Hematopoietic multipotent progenitor cell treated with erythropoietin and hydrocortisone succinate and interleukin-3 and kit ligand, for 15 days (in vitro differentiated cells): Measurements from ENCODE around the gene CSAD.

Experiments used
- DNase-seq: peaks from one replicate; pipeline ENCODE4 v3.0.0-alpha.2; 2015; ENCODE audit warnings: low spot score

Gene CSAD, protein sequence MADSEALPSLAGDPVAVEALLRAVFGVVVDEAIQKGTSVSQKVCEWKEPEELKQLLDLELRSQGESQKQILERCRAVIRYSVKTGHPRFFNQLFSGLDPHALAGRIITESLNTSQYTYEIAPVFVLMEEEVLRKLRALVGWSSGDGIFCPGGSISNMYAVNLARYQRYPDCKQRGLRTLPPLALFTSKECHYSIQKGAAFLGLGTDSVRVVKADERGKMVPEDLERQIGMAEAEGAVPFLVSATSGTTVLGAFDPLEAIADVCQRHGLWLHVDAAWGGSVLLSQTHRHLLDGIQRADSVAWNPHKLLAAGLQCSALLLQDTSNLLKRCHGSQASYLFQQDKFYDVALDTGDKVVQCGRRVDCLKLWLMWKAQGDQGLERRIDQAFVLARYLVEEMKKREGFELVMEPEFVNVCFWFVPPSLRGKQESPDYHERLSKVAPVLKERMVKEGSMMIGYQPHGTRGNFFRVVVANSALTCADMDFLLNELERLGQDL

DNA sequence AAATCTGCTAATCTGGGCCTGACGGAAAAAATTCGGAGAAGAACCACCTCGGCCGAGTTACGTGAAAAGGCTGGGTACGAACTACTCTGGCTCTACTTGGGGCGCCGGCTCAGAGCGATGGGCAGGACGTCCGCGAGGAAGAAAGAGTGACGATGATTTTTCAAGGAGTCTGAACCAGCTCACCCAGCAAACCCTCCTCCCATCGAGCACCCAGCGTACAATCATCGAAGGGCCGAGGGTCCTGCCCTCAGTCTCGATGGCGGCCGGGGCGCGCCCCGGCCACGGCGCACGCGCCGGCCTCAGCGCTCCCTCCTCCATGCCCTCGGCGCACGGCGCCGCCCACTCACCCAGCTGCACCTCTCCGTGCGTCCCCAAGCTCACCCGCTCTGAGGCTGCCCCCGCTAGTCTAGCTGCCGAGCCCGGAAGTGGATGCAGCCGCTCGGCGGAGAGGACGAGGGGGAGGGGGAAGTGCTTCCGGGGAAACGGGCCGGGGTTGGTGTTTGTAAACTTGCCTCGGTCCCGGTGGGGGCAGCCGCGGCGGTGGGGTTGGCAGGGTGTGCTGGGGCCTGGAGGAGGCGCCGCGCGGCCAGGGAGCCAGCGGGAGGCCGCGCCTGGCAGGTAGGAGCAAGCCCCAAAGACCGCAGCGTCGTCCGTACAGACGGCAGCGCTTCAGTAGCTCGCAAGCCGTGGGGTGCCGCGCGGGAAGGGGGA, at the start of gene CSAD, which contains the start of gene ZNF740:
Gene CSAD, minus strand, starts transcription at position 706 of the 711 bp plus-strand sequence. CDS start 7,455 bp downstream, outside the sequence.
Gene ZNF740, plus strand, starts transcription at position 503 of the 711 bp plus-strand sequence. CDS start 1,262 bp downstream, outside the sequence.
- DNase-seq: peak; percentile 89

DNA sequence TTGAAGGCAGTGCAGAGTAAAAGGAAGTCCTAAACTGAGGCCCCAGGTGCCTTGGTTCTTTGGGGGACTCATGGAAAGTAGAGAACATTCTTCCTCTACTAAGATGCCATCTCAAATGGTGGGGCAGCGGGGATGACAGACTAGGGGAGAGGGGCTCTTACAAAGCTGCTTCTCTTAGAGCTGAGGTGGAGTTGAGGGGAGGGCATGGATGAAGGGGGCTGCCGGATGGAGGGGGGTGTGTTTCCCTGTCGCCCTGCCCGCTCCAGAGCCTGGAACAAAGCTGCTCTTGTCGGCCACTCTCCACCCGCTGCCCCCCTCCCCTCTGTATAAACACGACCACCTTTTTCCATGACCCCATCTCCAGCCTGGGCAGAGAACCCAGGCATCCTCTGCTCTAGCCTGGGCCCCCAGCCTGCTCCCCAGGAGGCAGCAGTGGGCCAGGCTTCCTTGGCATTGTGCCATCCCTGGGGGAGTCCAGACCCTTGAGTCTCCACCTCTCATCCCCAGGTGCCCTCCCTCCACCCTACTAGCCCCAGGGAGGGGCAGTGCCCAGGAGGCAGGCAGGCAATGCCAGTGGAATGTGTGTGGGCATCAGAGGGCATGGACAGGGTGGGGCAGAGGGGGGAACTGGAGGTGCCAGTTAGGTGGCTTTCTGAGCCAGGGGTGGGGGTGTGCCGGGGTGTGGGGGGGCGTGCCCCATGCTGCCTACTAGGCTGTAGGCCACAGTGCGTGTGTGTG, 49.6 kb upstream of the CSAD start:
- no peak for DNase-seq

DNA sequence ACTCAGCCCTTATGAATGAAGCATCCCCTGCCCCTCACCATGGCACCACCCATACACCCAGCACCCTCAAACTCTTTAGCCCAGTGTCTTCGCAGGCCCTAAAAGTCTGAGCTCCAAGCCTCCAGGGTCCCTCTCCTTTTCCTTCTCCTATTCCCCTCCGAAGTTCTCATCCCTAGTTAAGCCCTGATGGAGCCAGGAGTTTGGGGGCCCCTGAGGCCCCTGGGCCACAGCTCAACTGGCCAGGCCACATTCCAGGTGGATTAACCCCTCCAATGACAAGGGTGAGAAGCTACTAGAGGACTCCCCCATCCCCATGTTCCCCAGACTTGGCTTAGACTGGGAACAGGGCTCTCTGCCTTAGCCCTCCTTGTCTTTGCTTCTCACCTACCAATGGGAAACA, 48.7 kb upstream of the CSAD start:
- no peak for DNase-seq

DNA sequence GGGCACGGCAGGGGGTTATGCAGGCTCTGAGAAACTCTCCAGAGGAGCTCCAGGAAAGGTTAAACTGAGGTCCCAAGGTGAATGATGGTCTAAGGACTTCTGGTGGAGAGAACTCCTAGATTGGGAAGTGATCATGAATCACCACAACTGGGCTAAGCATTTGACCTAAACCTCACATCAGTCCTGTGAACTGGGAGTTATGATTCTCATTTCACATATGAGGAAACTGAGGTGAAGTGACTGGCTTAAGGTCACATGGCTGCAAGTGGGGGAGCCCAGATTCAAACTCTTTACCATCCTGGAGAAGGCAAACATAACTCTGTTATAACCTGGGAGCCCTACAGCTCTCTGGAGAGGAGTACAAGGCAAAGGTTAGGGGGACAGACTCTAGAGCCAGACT, 47.1 kb upstream of the CSAD start:
- DNase-seq: no peak

DNA sequence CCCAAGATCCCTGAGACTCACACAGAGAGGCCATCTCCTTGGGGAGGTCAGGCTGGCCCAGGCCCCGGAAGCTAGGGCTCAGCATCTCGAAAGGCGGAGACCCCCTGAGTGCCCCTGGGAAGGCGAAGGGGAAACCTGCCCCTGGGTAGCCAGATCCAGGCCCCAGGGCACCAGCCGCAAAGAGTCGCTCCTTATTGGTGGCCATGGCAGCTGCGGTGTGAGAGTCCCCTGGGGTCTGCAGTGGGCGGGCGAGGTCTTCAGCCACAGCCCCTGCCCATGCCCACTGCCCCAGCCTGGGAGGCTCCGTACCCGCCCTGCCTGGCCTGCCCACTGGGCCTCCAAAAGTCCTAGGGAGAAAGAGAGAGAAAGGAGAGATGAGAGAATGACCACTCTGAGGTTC, 46.6 kb upstream of the CSAD start:
- no peak for DNase-seq

DNA sequence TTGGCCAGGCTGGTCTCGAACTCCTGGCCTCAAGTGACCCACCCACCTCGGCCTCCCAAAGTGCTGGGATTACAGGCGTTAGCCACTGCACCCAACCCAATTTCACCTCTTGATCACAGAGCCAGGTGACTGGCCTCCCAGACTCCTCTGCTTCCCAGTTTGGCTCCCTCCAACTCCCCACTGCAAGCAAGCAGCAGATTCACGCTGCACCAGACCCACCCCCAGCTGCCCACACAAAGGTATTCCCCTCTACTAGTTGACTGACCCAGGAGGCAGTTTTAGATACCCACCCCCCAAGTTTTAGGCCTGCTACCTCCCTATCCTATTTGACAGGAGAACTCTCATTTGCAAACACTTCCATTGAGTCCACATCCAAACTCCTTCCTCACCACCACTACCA, 46.1 kb upstream of the CSAD start:
- DNase-seq: no peak

DNA sequence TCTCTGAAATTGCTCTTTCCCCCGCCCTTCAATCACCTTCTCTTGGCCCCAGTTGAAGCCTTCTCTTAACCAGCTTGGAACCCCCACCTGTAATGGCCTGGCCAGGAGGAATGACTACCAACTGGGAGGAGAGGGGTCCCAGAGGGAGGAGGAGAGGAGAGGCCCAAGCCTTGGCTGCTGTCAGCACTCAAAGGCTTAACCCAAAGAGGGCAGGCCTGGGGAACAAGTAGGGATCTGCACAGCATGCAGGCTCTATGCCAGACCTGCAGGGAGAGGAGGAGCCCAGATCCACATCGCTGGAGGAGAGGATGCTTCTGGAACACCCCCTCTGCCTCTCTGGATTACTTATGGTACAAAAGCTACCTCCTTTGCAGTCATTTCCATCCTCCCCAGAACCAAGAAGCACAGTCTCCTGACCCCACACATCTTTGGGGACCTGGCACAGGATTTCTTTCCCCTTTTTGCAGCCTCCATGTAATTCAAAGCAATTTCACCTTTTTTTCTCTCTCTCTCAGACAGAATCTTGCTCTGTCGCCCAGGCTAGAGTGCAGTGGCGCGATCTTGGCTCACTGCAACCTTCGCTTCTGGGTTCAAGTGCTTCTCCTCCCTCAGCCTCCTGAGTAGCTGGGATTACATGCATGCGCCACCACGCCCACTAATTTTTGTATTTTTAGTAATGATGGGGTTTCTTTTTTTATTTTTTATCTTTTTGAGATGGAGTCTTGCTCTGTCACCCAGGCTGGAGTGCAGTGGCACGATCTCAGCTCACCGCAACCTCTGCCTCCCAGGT, 45.1 kb upstream of the CSAD start:
- no peak for DNase-seq

DNA sequence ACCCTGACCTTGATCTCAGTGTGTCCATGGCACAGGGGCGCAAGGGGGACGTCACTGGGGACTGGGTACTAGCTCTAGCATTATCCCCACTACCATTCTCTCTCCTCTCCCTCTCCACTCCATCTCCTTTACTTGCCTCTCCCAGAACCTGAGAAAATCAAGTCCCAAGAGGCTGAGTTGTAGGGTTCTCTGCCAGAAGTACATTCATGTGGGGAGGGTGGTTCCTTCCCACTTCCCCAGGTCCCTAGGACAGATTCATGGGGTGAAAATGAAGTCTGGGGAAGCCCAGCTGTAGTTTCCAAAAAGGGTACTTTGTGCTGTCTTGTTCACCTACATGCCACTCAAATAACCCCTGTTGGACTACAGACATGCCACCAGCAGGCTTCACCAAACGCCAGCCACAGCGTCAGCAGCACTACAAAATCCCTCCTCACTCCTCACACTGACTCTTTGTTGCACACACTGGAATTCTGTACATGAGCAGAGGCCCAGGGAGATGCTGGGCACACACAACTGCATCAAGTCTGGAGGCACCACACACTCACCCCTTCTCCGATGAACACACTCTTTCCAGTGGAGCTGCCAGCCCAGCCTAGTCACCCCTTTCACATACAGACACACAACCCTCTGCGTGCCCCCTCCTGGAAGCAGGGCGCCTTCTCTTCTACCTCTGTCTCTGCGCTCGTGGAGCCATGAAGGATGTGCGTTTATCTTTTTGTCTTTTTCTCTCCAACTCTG, 44.3 kb upstream of the CSAD start:
- no peak for DNase-seq

DNA sequence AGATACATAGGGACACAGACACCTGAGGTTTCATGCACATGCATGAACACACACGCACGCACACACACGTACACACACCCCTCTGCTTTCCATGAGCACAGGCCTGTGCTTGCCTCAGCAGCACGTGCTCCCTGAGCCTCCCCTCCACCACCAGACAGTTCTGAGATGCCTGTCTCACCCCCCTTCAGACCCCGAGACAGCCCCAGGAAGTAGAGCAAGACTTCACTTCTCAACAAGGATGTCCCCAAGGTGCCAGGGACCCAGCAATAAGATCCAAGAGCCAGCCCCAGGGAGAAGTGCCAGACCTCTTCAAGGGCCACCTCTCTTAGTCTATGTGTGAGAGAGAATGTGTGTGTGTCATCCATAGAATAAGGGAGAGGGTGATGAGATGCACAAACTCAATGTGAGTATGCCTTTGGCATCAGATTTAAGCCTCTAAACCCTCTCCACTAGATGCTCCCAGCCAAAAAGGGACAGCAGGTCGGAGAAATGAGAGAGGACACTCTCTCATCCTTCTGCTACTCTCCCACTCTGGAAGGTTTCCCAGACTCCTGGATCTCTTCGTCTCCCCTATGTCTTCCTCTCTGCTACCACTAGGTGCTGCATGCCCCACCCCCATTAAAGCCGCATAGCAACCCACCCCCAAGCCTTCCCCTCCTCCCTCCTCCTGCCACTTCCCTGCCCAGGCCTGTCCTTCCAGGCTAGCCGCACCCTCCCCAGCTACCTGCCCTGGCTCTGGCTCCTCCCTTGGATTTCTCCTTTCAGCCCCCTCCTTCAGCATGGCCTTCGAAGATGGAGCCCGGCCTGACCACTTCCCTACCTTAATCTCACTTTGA, 43.6 kb upstream of the CSAD start:
- no peak for DNase-seq

DNA sequence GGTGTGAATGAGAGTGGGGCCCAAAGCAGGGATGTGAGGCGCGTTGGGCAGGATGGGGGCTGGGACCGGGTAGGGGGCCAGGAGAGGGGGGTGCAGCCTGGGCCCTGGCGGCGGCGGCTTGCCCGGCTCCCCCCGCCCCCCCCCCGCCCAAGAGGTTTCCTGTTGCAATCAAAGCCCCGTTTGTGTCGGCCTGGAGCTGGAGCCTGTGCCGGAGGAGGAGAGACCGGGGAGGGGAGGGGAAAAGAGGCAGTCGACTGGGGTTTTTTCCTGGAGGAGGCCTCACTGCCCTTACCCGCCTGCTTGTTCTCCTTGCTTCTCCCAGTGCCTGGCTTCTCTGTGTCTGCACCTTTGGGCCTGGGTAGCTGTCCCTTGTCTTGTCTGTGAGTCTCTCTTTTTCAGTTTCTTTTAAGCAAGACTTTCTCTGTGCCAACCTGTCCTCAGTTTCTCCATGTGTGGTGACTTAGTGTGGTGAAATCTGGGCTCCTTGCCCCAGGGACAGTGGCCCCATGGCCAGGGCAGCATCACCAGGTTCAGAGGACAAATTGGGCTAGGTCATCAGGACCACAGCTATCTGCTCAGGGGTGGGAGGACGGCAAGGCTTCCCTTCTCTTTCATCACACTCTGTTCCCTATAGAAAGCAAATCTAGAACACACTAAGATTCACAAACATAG, 42.8 kb upstream of the CSAD start:
- DNase-seq: no peak

DNA sequence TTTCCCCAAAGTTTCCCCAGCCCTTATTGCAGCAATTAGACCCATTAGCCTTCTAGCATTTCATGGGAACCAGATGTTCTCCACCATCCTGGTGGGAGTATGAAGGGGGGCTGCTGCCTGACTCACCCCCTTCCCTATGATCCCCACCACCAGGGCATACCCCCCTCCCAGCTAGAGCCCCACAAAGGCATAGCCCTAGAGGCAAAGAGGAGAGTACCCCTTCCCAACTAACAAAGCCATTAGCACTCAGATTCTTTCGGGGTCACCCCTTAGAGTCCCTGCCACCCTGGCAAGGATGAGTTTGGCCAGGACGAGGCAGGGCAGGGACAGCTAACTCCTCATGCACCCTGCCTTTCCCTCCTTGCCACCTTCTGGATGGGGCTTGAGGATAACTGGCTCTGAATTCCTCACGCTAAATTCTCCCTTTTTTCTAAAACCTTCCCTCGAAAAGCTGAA, 42.1 kb upstream of the CSAD start:
- no peak for DNase-seq

DNA sequence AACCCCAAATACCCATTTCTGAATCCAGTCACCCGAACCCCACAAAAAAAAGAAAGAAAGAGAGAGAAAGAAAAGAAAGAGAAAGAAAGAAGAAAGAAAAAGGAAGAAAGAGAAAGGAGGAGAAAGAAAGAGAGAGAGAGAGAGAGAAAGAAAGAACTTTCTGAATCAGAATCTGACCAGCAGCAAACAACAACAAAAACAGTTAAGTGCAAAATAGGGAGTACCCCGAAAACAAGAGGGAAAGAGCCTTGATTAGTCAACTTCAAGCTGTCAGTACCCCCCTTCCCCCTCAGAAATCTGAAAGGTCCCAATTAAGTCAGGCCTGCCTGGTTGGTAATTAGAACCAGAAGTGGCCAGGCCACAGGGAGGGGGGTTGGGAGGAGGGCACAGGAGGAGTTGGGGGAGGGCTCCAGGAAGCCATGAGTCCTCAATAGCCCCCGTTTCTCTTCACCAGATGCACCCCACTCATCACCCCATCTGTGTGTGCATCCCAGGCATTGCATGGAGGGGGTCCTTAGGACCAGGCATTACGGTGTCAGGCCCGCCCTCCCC, 41.5 kb upstream of the CSAD start:
- no peak for DNase-seq

DNA sequence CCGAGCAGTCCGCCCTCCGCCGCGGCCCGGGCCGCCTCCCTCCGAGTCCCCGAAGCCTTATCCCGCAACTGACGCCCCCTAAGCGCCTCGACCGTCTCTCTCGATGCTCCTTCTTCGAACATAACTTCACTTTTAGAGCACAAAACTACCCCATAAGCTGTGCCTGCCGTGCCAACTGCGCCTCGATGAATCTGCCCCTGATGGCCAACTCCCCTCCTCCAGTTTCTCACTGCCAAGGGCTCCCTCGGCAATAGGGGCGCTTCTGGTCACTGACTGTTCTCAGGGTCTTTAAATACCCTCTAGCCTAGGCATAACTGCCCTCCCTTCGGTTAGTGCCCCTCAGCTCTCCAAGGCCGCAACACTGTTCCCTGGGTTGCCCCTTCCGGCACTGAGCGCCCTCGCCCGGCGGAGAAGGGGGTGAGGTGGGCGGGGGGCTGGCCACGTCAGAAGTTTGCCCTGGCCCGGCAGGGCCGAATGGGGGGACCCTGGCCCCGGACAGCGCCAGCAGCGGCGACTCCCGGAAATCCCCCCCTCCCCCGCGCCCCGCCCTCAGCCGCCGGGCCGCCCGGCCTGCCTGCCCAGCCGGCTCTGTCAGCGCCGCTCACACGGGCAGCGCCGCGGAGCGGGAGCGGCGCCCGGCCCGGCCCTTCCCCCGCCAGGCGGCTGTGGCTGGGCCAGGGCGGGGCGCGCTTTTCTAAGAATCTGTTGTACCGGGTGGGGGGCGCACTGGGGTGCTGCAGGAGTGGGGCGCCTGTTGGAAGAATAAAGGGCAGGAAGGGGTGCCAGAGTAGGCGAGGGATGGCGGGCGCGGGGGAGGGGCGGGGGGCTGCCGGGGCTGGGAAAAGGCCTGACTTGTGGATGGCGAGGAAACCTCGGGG, 40.7 kb upstream of the CSAD start:
- peak; percentile 41 for DNase-seq

DNA sequence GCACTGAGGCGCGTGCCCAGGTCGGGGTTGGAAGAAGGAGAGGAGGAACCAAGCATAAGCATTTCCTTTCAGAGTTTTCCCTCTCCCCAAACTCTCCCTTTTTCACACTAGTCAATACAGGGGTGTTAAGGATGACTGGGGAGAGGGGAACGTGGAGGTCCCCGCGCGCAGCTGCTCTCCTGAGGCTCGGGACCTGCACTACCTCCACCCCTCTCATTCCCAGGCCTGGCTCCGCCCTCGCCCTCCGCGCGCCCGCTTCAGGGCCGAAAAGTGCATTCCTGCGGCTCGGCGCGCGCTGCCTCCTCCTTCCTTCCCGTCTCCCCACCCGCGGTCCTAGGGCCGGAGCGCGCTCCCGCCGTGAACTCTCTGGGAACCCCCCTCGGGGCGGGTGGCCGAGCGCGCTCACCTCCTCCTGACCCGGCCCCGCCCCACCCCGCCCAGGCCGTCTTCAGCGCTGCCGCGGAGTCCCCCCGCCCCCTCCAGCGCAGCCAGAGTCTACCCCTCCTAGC, 40.0 kb upstream of the CSAD start:
- DNase-seq: peak; percentile 31

DNA sequence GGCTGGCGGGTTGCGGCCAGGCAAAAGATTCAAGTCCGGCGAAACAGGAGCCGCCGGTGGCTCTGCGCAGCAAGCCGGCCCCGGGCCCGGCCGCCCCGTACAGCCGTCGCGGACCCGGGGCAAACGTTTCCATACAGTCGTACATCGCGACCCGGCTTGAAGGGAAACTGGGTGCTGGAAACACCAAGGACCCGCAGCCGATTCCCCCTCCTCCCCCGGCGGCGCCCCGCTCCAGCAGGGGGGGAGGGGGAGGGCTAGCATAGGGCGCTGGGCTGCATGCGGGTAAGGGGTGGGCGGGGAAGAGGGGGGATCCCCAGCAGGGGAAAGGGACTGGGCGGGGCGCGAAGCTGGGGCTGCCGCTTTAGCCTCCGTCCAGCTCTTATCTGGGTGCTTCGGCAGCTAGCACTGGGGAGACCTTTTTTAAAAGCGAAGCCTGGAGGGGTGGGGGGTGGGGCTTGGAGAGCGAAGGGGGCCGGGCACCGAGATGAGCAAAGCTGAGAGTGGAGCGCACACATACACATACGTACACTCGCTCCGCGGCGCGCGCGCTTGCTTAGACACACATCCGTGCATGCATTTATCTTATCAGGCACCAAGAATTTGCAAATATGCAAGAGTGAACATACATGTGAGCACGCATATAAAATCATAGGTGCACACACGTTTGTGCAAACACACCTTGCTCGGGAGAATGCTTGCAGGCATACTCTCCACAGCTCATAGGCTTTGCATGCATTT, 39.4 kb upstream of the CSAD start:
- DNase-seq: peak; percentile 23

DNA sequence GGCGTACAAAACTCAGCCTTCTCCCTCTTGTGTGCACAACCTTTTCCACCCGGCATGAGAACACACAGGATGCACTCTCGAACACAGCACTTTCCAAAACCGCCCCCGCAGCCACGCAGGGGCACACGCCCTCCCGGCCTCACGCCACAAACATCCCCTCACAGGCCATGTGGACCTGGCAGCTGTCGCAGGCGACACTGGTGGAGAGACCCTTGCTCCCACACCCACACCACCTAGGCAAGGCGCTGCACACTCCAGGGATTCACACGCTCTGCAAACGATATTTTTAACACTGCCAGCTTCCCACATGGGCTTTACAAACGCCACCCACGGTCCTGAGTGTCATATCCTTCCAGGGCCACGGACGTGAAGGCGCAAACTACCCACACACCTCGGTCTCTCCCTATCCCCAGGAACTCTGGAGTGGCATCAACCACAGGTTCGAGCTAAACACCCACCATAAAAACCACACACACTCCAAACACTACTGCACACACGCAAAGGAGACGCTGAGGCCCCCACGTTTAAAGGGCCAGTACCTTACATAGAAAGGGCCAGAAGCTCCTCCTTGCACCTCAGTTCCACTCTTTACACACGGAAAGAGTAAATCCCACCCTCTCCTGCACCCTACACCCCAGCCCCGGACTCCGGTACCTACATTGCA, 38.7 kb upstream of the CSAD start:
- no peak for DNase-seq
